ENCODE results near the gene ANTKMT. TPM values are rescaled to one million over a fixed set of nuclear protein-coding genes. Genes with fewer than 3 reads are reported as not detected.

Gene ANTKMT
- total and polyA plus RNA-seq, 10 donors = 28.6 to 77.2 (median 38.7) TPM

- peak overlapping the region in 7 of 8 donors; percentile 63 to 97 (median 94) for H3K27ac ChIP-seq
- intact Hi-C loops (cut with DNase I; ENCODE audit: low total_unique reads) = no loop called here
- H3K27me3 ChIP-seq (replicated peaks in 1 of 7) = peaks cover 0 to 39% (median 15%) of the 10 kb centered on the region in 7 donors
- peaks cover 33 to 83% (median 69%) of the 10 kb centered on the region in 6 donors for H3K4me1 ChIP-seq
- WGBS, 5 donors = 22 to 80% (median 24%) methylated on average over 4 to 52 of the region's 52 CpGs
- H3K9me3 ChIP-seq = no peaks in the 10 kb centered on the region
- peaks cover 0 to 28% (median 17%) of the 10 kb centered on the region in 6 donors for H3K36me3 ChIP-seq
- H3K4me3 ChIP-seq = peak overlapping the region; percentile 38 to 93 (median 66)
- no peak for TF ChIP-seq CTCF (IDR thresholded peaks at IDR 0.05 in 8 of 11, conservative IDR thresholded peaks at IDR 0.05 in 3 of 11)
- no peak for TF ChIP-seq POLR2A (IDR thresholded peaks at IDR 0.05)
- peak in 2 of 3 donors; percentile 2 to 47 for TF ChIP-seq POLR2AphosphoS5 (IDR thresholded peaks at IDR 0.05)
- DNase-seq = peak; percentile 94
Measured at GRCh38 chr16:678858-679813, 41.8 kb upstream of the ANTKMT start.

GRCh38 chr16:679814-680624 lies 40.9 kb upstream of the ANTKMT start, which contains the start of gene STUB1:
Gene STUB1 (plus strand): TSS chr16:680410. CDS start chr16:680526, 116 bp downstream.
- intact Hi-C loops (cut with DNase I; ENCODE audit: low total_unique reads) = no loop called here
- peaks cover 0 to 31% (median 15%) of the 10 kb centered on the region in 7 donors for H3K27me3 ChIP-seq (replicated peaks in 1 of 7)
- H3K4me3 ChIP-seq = peak within 1 kb of the TSS; percentile 65 to 93 (median 76)
- peaks cover 0 to 24% (median 17%) of the 10 kb centered on the region in 6 donors for H3K36me3 ChIP-seq
- peak within 1 kb of the TSS; percentile 64 to 97 (median 92) for H3K27ac ChIP-seq
- TF ChIP-seq POLR2A (IDR thresholded peaks at IDR 0.05) (peak in 2 of 3 donors; percentile 24 to 40), POLR2AphosphoS5 (IDR thresholded peaks at IDR 0.05) (peak; percentile 79 to 87 (median 80)), CTCF (IDR thresholded peaks at IDR 0.05 in 8 of 11, conservative IDR thresholded peaks at IDR 0.05 in 3 of 11) (no peak)
- H3K9me3 ChIP-seq = no peaks in the 10 kb centered on the region
- peaks cover 34 to 83% (median 69%) of the 10 kb centered on the region in 6 donors for H3K4me1 ChIP-seq
- 0 to 2% (median 2%) methylated on average over 29 to 91 of the region's 91 CpGs for WGBS, 5 donors
- DNase-seq = peak; percentile 96

GRCh38 chr16:680625-680945 lies 40.4 kb upstream of the ANTKMT start:
- Histone ChIP-seq H3K4me1 (peaks cover 34 to 83% (median 69%) of the 10 kb centered on the region in 6 donors), H3K4me3 (peak overlapping the region; percentile 65 to 93 (median 76)), H3K27ac (peak overlapping the region; percentile 64 to 97 (median 92)), H3K9me3 (no peaks in the 10 kb centered on the region), H3K27me3 (replicated peaks in 1 of 7) (peaks cover 0 to 26% (median 10%) of the 10 kb centered on the region in 7 donors), H3K36me3 (peaks cover 0 to 30% (median 17%) of the 10 kb centered on the region in 6 donors)
- intact Hi-C loops (cut with DNase I; ENCODE audit: low total_unique reads) = no loop called here
- WGBS, 5 donors = 0 to 1% (median 0%) methylated on average over 5 to 38 of the region's 38 CpGs
- TF ChIP-seq POLR2AphosphoS5 (IDR thresholded peaks at IDR 0.05) (no peak), POLR2A (IDR thresholded peaks at IDR 0.05) (no peak), CTCF (IDR thresholded peaks at IDR 0.05 in 8 of 11, conservative IDR thresholded peaks at IDR 0.05 in 3 of 11) (no peak)
- DNase-seq = no peak
